ENCODE data around the gene C3orf22.

Gene C3orf22

GRCh38 chr3:126511291-126511690 is 47.4 kb downstream of the C3orf22 start:
- H4K20me1 ChIP-seq (ENCODE audit: insufficient read depth, low read length): no peaks in the 10 kb centered on the region
- H3K9ac ChIP-seq (ENCODE audit: low read length): no peak overlapping the region
- H3K4me2 ChIP-seq (ENCODE audit: low read depth, low read length): no peak overlapping the region
- H2AFZ ChIP-seq (ENCODE audit: low read length): no peak overlapping the region
- no peak for DNase-seq
- no peaks in the 10 kb centered on the region for H3K4me1 ChIP-seq (ENCODE audit: low read length)
- H3F3A ChIP-seq (ENCODE audit: insufficient read depth, low read length): no peaks in the 10 kb centered on the region
- H3K27ac ChIP-seq (ENCODE audit: low read length): no peak overlapping the region
- H3K4me3 ChIP-seq (ENCODE audit: low read length): no peak overlapping the region
- H3K27me3 ChIP-seq (replicated peaks; ENCODE audit: insufficient read depth, low read length): no peaks in the 10 kb centered on the region; the same call in 1 of the 2 replicates
- no peaks in the 10 kb centered on the region for H3K9me2 ChIP-seq (replicated peaks; ENCODE audit: insufficient read depth, low read length)
- no peaks in the 10 kb centered on the region for H3K9me3 ChIP-seq (replicated peaks; ENCODE audit: insufficient read depth, low read length)
- H3K36me3 ChIP-seq (replicated peaks; ENCODE audit: insufficient read depth, low read length): no peaks in the 10 kb centered on the region
- no peaks in the 10 kb centered on the region for H3K79me2 ChIP-seq (ENCODE audit: low read length)
- TF ChIP-seq EZH2 (optimal IDR thresholded peaks at IDR 0.05; ENCODE audit: low read depth, low read length) (no peak), CTCF (IDR thresholded peaks at IDR 0.05; ENCODE audit: low read length) (no peak)

GRCh38 chr3:126510308-126510910 is 48.3 kb downstream of the C3orf22 start:
- Histone ChIP-seq H3K36me3 (replicated peaks; ENCODE audit: insufficient read depth, low read length) (no peaks in the 10 kb centered on the region), H3F3A (ENCODE audit: insufficient read depth, low read length) (no peaks in the 10 kb centered on the region), H3K4me1 (ENCODE audit: low read length) (no peaks in the 10 kb centered on the region), H3K9me2 (replicated peaks; ENCODE audit: insufficient read depth, low read length) (no peaks in the 10 kb centered on the region), H3K4me2 (ENCODE audit: low read depth, low read length) (no peak overlapping the region), H2AFZ (ENCODE audit: low read length) (no peak overlapping the region), H3K9me3 (replicated peaks; ENCODE audit: insufficient read depth, low read length) (no peaks in the 10 kb centered on the region), H3K4me3 (ENCODE audit: low read length) (no peak overlapping the region), H3K27me3 (replicated peaks; ENCODE audit: insufficient read depth, low read length) (no peaks in the 10 kb centered on the region; the same call in 1 of the 2 replicates), H3K79me2 (ENCODE audit: low read length) (no peaks in the 10 kb centered on the region), H4K20me1 (ENCODE audit: insufficient read depth, low read length) (no peaks in the 10 kb centered on the region), H3K9ac (ENCODE audit: low read length) (no peak overlapping the region), H3K27ac (ENCODE audit: low read length) (no peak overlapping the region)
- TF ChIP-seq EZH2 (optimal IDR thresholded peaks at IDR 0.05; ENCODE audit: low read depth, low read length) (no peak), EZH2phosphoT487 (IDR thresholded peaks at IDR 0.05; ENCODE audit: low read length) (no peak), CTCF (IDR thresholded peaks at IDR 0.05; ENCODE audit: low read length) (no peak)
- DNase-seq: no peak

- Histone ChIP-seq H3K4me2 (ENCODE audit: low read depth, low read length) (no peak overlapping the region), H3K9me2 (replicated peaks; ENCODE audit: insufficient read depth, low read length) (no peaks in the 10 kb centered on the region), H3K79me2 (ENCODE audit: low read length) (no peaks in the 10 kb centered on the region), H2AFZ (ENCODE audit: low read length) (no peak overlapping the region), H3K9ac (ENCODE audit: low read length) (no peak overlapping the region), H3K9me3 (replicated peaks; ENCODE audit: insufficient read depth, low read length) (no peaks in the 10 kb centered on the region), H3F3A (ENCODE audit: insufficient read depth, low read length) (no peaks in the 10 kb centered on the region), H3K4me3 (ENCODE audit: low read length) (no peak overlapping the region), H3K27ac (ENCODE audit: low read length) (no peak overlapping the region), H3K4me1 (ENCODE audit: low read length) (no peaks in the 10 kb centered on the region), H3K36me3 (replicated peaks; ENCODE audit: insufficient read depth, low read length) (no peaks in the 10 kb centered on the region), H4K20me1 (ENCODE audit: insufficient read depth, low read length) (no peaks in the 10 kb centered on the region), H3K27me3 (replicated peaks; ENCODE audit: insufficient read depth, low read length) (no peaks in the 10 kb centered on the region; the same call in 1 of the 2 replicates)
- DNase-seq: no peak
- TF ChIP-seq EZH2phosphoT487 (IDR thresholded peaks at IDR 0.05; ENCODE audit: low read length) (no peak), CTCF (IDR thresholded peaks at IDR 0.05; ENCODE audit: low read length) (no peak), EZH2 (optimal IDR thresholded peaks at IDR 0.05; ENCODE audit: low read depth, low read length) (no peak)
These were observed 49.0 kb downstream of the C3orf22 start for GRCh38 chr3:126509597-126510307.
